ENCODE results near the gene E2F4.

- TF ChIP-seq ZNF274 (IDR thresholded peaks at IDR 0.05; ENCODE audit: low read depth, low read length): no peak
- no peak for TF ChIP-seq YY1 (IDR thresholded peaks at IDR 0.05; ENCODE audit: insufficient read depth, insufficient read length)
Observed at GRCh38 chr16:67237396-67238277, 45.7 kb downstream of the E2F4 start.

Data from NT2/D1 (cell line).